ENCODE data around the gene ZNF219. TPM values are rescaled to one million over a fixed set of nuclear protein-coding genes. Genes with fewer than 3 reads are reported as not detected.

ZNF219 gene
- total RNA-seq, 1 donor from 2014 or later, result 44.9 TPM

DNA sequence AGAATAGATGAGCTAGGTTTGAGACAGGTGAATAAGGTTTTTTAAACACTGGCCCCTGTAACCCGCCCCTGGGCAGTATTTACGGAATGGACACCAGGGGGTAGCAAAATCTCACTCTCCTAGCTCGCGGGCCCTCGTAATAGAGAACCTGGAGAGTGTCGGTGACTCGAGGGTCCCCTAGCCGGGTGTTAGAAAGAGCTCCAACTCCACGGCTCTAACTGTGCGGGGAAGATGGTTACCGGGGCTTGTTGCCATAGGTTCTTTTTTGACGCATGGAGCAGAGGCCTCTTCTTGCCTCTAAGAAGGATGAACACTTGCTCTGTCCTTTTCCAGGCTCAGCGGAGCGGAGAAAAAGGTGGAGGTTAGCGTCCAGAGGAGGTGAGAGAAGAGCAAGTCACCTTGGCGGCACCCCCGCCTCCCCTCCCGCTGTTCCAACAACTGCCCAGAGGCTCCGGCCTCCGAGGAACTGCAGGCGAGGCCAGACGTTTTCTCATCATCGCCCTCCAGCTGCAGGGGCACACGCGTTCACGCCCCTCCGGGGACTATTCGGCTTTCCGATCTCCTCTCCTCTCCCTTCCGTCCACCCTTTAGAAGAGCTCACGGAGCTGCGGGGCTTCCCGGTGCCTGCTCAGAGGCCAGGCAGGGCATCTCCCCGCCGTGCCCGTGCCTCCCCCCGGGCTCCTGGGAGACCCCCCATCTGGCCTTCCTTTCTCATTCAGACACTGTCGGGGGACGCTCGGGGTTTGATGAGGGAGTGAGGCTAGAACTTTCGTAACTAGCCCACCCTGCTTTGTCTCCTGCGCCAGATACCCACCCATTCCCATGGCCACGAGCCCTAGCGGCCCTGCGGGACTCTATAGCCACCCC, 29.7 kb downstream of the ZNF219 start:
- Histone ChIP-seq H3K27me3 (ENCODE audit: low read depth) (no peaks in the 10 kb centered on the region), H3K36me3 (peaks cover 11% of the 10 kb centered on the region), H3K4me3 (peak overlapping the region; percentile 88), H3K27ac (replicated peaks) (peak overlapping the region; percentile 95), H3K4me1 (peaks cover 47% of the 10 kb centered on the region), H3K9me3 (replicated peaks) (no peaks in the 10 kb centered on the region)
- intact Hi-C loops (cut with micrococcal nuclease), result loop anchor here (5.0 kb wide), 1 partner anchor 34 kb away; the partner anchor contains the start of gene TMEM253
- peak; percentile 47 for DNase-seq
- TF ChIP-seq, protein P1, sequence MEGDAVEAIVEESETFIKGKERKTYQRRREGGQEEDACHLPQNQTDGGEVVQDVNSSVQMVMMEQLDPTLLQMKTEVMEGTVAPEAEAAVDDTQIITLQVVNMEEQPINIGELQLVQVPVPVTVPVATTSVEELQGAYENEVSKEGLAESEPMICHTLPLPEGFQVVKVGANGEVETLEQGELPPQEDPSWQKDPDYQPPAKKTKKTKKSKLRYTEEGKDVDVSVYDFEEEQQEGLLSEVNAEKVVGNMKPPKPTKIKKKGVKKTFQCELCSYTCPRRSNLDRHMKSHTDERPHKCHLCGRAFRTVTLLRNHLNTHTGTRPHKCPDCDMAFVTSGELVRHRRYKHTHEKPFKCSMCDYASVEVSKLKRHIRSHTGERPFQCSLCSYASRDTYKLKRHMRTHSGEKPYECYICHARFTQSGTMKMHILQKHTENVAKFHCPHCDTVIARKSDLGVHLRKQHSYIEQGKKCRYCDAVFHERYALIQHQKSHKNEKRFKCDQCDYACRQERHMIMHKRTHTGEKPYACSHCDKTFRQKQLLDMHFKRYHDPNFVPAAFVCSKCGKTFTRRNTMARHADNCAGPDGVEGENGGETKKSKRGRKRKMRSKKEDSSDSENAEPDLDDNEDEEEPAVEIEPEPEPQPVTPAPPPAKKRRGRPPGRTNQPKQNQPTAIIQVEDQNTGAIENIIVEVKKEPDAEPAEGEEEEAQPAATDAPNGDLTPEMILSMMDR (IDR thresholded peaks at IDR 0.05; ENCODE audit: borderline replicate concordance), result peak; percentile 78

GRCh38 chr14:21066882-21067502, 31.5 kb downstream of the ZNF219 start:
- intact Hi-C loops (cut with micrococcal nuclease), result loop anchor here (5.0 kb wide), 1 partner anchor 35 kb away; the partner anchor contains the start of gene TMEM253
- TF ChIP-seq, protein P1 (IDR thresholded peaks at IDR 0.05; ENCODE audit: borderline replicate concordance), result no peak
- no peaks in the 10 kb centered on the region for H3K9me3 ChIP-seq (replicated peaks)
- no peak for DNase-seq
- no peaks in the 10 kb centered on the region for H3K36me3 ChIP-seq
- H3K27ac ChIP-seq (replicated peaks), result no peak overlapping the region
- H3K4me3 ChIP-seq, result no peak overlapping the region
- H3K4me1 ChIP-seq, result peaks cover 44% of the 10 kb centered on the region
- no peaks in the 10 kb centered on the region for H3K27me3 ChIP-seq (ENCODE audit: low read depth)

- Histone ChIP-seq H3K36me3 (no peaks in the 10 kb centered on the region), H3K27ac (replicated peaks) (no peak overlapping the region), H3K4me3 (no peak overlapping the region), H3K9me3 (replicated peaks) (no peaks in the 10 kb centered on the region), H3K27me3 (ENCODE audit: low read depth) (no peaks in the 10 kb centered on the region), H3K4me1 (peaks cover 9% of the 10 kb centered on the region)
- no peak for DNase-seq
- intact Hi-C loops (cut with micrococcal nuclease), result no loop called here
- TF ChIP-seq, protein P1 (IDR thresholded peaks at IDR 0.05; ENCODE audit: borderline replicate concordance), result no peak
Measured at GRCh38 chr14:21063479-21063878, 35.0 kb downstream of the ZNF219 start.

- no peak overlapping the region for H3K27ac ChIP-seq (replicated peaks)
- intact Hi-C loops (cut with micrococcal nuclease), result no loop called here
- H3K36me3 ChIP-seq, result no peaks in the 10 kb centered on the region
- no peak overlapping the region for H3K4me3 ChIP-seq
- no peak for DNase-seq
- peaks cover 14% of the 10 kb centered on the region for H3K4me1 ChIP-seq
- H3K27me3 ChIP-seq (ENCODE audit: low read depth), result no peaks in the 10 kb centered on the region
- TF ChIP-seq, protein P1 (IDR thresholded peaks at IDR 0.05; ENCODE audit: borderline replicate concordance), result no peak
- H3K9me3 ChIP-seq (replicated peaks), result no peaks in the 10 kb centered on the region
Measured at GRCh38 chr14:21061347-21061668, 37.1 kb downstream of the ZNF219 start.

DNA sequence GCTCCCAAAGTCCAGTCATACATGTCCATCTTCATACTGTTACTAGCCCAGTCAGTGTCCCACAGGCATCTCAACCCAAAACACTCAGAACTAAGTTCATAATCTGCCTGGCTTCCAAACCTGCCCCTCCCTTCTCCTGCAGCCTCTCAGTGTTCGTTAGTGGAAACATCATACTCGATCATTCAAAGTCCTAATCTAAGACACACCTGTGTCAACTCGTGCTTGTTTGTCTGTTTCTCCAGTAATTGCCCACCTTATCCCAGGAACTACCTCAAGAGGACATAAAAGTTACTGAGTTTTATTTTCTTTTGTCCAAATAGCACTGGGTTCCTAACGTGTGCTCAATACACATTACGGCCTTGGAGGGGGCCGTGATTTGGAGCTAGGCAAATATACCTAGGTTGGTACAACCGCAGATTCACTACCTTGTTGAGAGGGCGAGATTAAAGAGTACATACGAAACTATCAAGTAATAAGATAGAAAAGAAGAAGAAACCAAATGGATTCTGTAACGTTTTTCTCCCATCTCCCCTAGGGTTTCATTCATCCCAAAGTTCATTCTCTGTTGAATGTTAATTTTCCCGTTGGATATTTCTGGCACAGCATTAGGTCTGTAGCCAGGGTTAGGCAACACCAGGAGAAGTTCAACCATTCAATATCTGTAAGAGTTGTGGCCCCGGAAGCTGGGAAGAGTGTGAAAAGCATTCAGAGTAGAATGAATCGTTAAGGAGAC, 37.7 kb downstream of the ZNF219 start:
- no peak overlapping the region for H3K27ac ChIP-seq (replicated peaks)
- DNase-seq, result no peak
- TF ChIP-seq, protein P1 (IDR thresholded peaks at IDR 0.05; ENCODE audit: borderline replicate concordance), result no peak
- H3K4me3 ChIP-seq, result no peak overlapping the region
- no peaks in the 10 kb centered on the region for H3K36me3 ChIP-seq
- H3K27me3 ChIP-seq (ENCODE audit: low read depth), result no peaks in the 10 kb centered on the region
- intact Hi-C loops (cut with micrococcal nuclease), result no loop called here
- H3K4me1 ChIP-seq, result peaks cover 17% of the 10 kb centered on the region
- no peaks in the 10 kb centered on the region for H3K9me3 ChIP-seq (replicated peaks)

Data from left ventricle myocardium inferior (tissue), 1 donor.